SH-SY5Y (cell line): ENCODE measurements around the gene P2RX7.

Source experiments
- GATA2 ChIP-seq: IDR thresholded peaks from 2 replicates; pipeline ENCODE4 v1.6.1; 2011; ENCODE audit warnings: mild to moderate bottlenecking, low read depth, low read length
- GATA3 ChIP-seq: IDR thresholded peaks from 2 replicates; pipeline ENCODE4 v1.6.1; 2011; ENCODE audit warnings: low read depth, mild to moderate bottlenecking, low read length, moderate library complexity

DNA sequence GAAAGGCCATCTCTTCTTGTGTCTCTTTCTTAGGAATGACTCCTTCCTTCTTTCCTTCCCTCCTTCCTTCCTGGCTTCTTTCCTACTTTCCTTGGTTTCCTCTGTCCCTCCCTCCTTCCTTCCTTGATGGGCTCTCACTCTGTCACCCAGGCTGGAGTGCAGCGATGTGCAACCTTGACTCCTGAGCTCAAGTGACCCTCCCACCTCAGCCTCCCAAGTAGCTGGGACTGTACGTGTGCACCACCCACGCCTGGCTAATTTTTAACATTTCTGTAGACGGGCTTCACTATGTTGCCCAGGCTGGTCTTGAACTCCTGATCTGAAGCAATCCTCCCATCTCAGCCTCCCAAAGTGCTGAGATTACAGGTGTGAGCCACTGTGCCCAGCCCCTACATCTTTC, 10.9 kb upstream of the P2RX7 start:
- TF ChIP-seq GATA3 (no peak), GATA2 (no peak)
